WERI-Rb-1 (cell line): Measurements from ENCODE around the gene ERCC2.

ENCODE experiments used
- DNase-seq: peaks from one replicate; pipeline ENCODE4 v3.0.0-alpha.2; 2020
- H3K27ac ChIP-seq: fragments of 250-450 bp; sonication (Bioruptor Pico); 2 replicates; pipeline ENCODE4 v1.5.1; 2020; ENCODE audit warnings: mild to moderate bottlenecking, moderate library complexity
- H3K27me3 ChIP-seq: fragments of 250-450 bp; sonication (Bioruptor Pico); 2 replicates; pipeline ENCODE4 v1.5.1; 2021; ENCODE audit warnings: mild to moderate bottlenecking, low read depth, moderate library complexity; ENCODE audit not compliant: insufficient read depth, severe bottlenecking
- H3K36me3 ChIP-seq: fragments of 250-450 bp; sonication (Bioruptor Pico); 2 replicates; pipeline ENCODE4 v1.5.1; 2020; ENCODE audit warnings: mild to moderate bottlenecking, moderate library complexity
- H3K4me3 ChIP-seq: 2 replicates; pipeline ENCODE4 v1.5.1; 2011; ENCODE audit warnings: low read depth, mild to moderate bottlenecking, control low read depth, low read length
- H3K9me3 ChIP-seq: fragments of 250-450 bp; sonication (Bioruptor Pico); 2 replicates; pipeline ENCODE4 v1.5.1; 2021; ENCODE audit warnings: mild to moderate bottlenecking, moderate library complexity; ENCODE audit not compliant: severe bottlenecking
- CTCF ChIP-seq: IDR thresholded peaks from 2 replicates; pipeline ENCODE4 v1.5.1; 2011; ENCODE audit warnings: low read depth, mild to moderate bottlenecking, control low read depth, inconsistent platforms, low read length

The ERCC2 gene

GRCh38 chr19:45355402-45355801 lies 15.0 kb downstream of the ERCC2 start:
- Histone ChIP-seq H3K36me3 (peaks cover 74% of the 10 kb centered on the region), H3K27ac (no peak overlapping the region), H3K9me3 (no peaks in the 10 kb centered on the region), H3K27me3 (no peaks in the 10 kb centered on the region), H3K4me3 (no peak overlapping the region)
- DNase-seq = no peak
- no peak for TF ChIP-seq CTCF

GRCh38 chr19:45354241-45354842 lies 16.0 kb downstream of the ERCC2 start:
- Histone ChIP-seq H3K36me3 (peaks cover 74% of the 10 kb centered on the region), H3K9me3 (no peaks in the 10 kb centered on the region), H3K4me3 (no peak overlapping the region), H3K27me3 (no peaks in the 10 kb centered on the region), H3K27ac (no peak overlapping the region)
- DNase-seq = no peak
- TF ChIP-seq CTCF = no peak

GRCh38 chr19:45352914-45353796 lies 17.2 kb downstream of the ERCC2 start:
- no peak for TF ChIP-seq CTCF
- no peak for DNase-seq
- H3K4me3 ChIP-seq = no peak overlapping the region
- H3K9me3 ChIP-seq = no peaks in the 10 kb centered on the region
- H3K27me3 ChIP-seq = no peaks in the 10 kb centered on the region
- H3K36me3 ChIP-seq = peaks cover 65% of the 10 kb centered on the region
- no peak overlapping the region for H3K27ac ChIP-seq

- no peak for DNase-seq
- Histone ChIP-seq H3K9me3 (no peaks in the 10 kb centered on the region), H3K4me3 (no peak overlapping the region), H3K36me3 (peaks cover 65% of the 10 kb centered on the region), H3K27ac (no peak overlapping the region), H3K27me3 (no peaks in the 10 kb centered on the region)
- TF ChIP-seq CTCF = no peak
These were observed 17.9 kb downstream of the ERCC2 start for GRCh38 chr19:45352471-45352870.

GRCh38 chr19:45352062-45352461 lies 18.3 kb downstream of the ERCC2 start:
- Histone ChIP-seq H3K27me3 (no peaks in the 10 kb centered on the region), H3K9me3 (no peaks in the 10 kb centered on the region), H3K4me3 (no peak overlapping the region), H3K27ac (peak overlapping the region; percentile 8; the same call in 1 of the 2 replicates), H3K36me3 (peaks cover 63% of the 10 kb centered on the region)
- no peak for DNase-seq
- no peak for TF ChIP-seq CTCF
